GM12878 (cell line): ENCODE results near the gene SMPD4. TPM values are rescaled to one million over a fixed set of nuclear protein-coding genes. Genes with fewer than 3 reads are reported as not detected.
A peak's percentile ranks its signal among the peaks of the same experiment; 100 is the strongest.
"Not testable (repeated sequence)": the region's sequence is repeated elsewhere in the genome, so short reads cannot be mapped to it uniquely, and the experiment has no call there.

ENCODE experiments used
- ATAC-seq: fragments of 200-7000 bp; cut with Tn5 transposase; 3 replicates; pipeline ENCODE4 v1.9.1; 2020; ENCODE audit warnings: mild to moderate bottlenecking, moderate library complexity
- BruUV-seq: library from RNA; stranded (reverse); fragments of 400-500 nt; replicated peaks from 2 replicates; lab custom pipeline; 2021; lab: Mats Ljungman, UMichigan
- CTCF ChIA-PET: fragments of 300-600 bp; sonication (Branson Sonifier 250); formaldehyde crosslinking; extraction: SDS; loops from one replicate; lab custom pipeline; 2021; ENCODE audit warnings: inconsistent platforms; lab: Yijun Ruan, JAX
- POLR2A ChIA-PET: fragments of 350-600 bp; formaldehyde crosslinking; extraction: SDS; loops from one replicate; lab custom pipeline; 2021; ENCODE audit warnings: inconsistent platforms; lab: Charles Lee
- RAD21 ChIA-PET: fragments of 300-600 bp; sonication (Branson Sonifier 250); formaldehyde crosslinking; loops from one replicate; lab custom pipeline; 2023; ENCODE audit warnings: antibody characterized with exemption; ENCODE audit not compliant: unreplicated experiment; lab: Charles Lee
- SMC1A ChIA-PET: fragments of 300-600 bp; sonication (Branson Sonifier 250); formaldehyde crosslinking; loops from one replicate; lab custom pipeline; 2023; ENCODE audit not compliant: unreplicated experiment, uncharacterized antibody; lab: Charles Lee
- DNase-seq: peaks from one replicate; pipeline ENCODE4 v3.0.0-alpha.2; 2011; ENCODE audit warnings: low read depth, low spot score
- FAIRE-seq: peaks from 3 replicates; lab custom pipeline; 2011; peaks lifted over from hg19 to GRCh38; lab: Jason Lieb, UNC
- H2AFZ ChIP-seq: 2 replicates; pipeline ENCODE4 v1.6.0; 2011; ENCODE audit warnings: low read depth, low read length, control low read depth; ENCODE audit not compliant: control insufficient read depth
- H3K27ac ChIP-seq: 2 replicates; pipeline ENCODE4 v1.5.1; 2011; ENCODE audit warnings: control low read depth; ENCODE audit not compliant: control insufficient read depth, insufficient read depth
- H3K27me3 ChIP-seq, 2 experiments: replicated peaks in 1 of 2; 2 replicates each; pipeline versions ENCODE4 v1.6.0 to v1.6.1; 2011; ENCODE audit warnings: low read length in 1 of 2; ENCODE audit not compliant: control insufficient read depth in 2 of 2, insufficient read depth in 2 of 2
- H3K36me3 ChIP-seq, 2 experiments: 2 replicates each; pipeline ENCODE4 v1.5.1; 2011; ENCODE audit warnings: low read length in 1 of 2; ENCODE audit not compliant: control insufficient read depth in 2 of 2, insufficient read depth in 2 of 2
- H3K4me1 ChIP-seq: 2 replicates; pipeline ENCODE4 v1.6.1; 2011; ENCODE audit warnings: mild to moderate bottlenecking, low read length, moderate library complexity, mixed read lengths; ENCODE audit not compliant: control insufficient read depth, insufficient read depth
- H3K4me2 ChIP-seq: 2 replicates; pipeline ENCODE4 v1.6.0; 2011; ENCODE audit warnings: control low read depth; ENCODE audit not compliant: control insufficient read depth, insufficient read depth
- H3K4me3 ChIP-seq: fragments of 200-600 bp; sonication (generic); 2 replicates; pipeline ENCODE4 v1.5.1; 2016
- H3K79me2 ChIP-seq: 2 replicates; pipeline ENCODE4 v1.6.0; 2011; ENCODE audit warnings: low read length; ENCODE audit not compliant: control insufficient read depth, insufficient read depth
- H3K9ac ChIP-seq: 2 replicates; pipeline ENCODE4 v1.8.0; 2011; ENCODE audit warnings: low read length, control low read depth, mixed read lengths; ENCODE audit not compliant: control insufficient read depth, insufficient read depth
- H3K9me3 ChIP-seq: replicated peaks from 3 replicates; pipeline ENCODE4 v1.5.1; 2011; ENCODE audit warnings: mild to moderate bottlenecking, low read length; ENCODE audit not compliant: control insufficient read depth, insufficient read depth
- H4K20me1 ChIP-seq: 2 replicates; pipeline ENCODE4 v1.6.0; 2011; ENCODE audit not compliant: control insufficient read depth, insufficient read depth
- BCL11A ChIP-seq: IDR thresholded peaks from 2 replicates; pipeline ENCODE4 v1.6.1; 2011; ENCODE audit warnings: low read depth, low read length
- DPF2 ChIP-seq: fragments of 450-650 bp; IDR thresholded peaks from 2 replicates; pipeline ENCODE4 v1.6.1; 2017; ENCODE audit warnings: mild to moderate bottlenecking
- GATAD2B ChIP-seq: fragments of 450-650 bp; conservative IDR thresholded peaks from 2 replicates; pipeline ENCODE4 v1.6.1; 2017; ENCODE audit warnings: low read depth, mild to moderate bottlenecking, moderate library complexity
- IKZF1 ChIP-seq: fragments of 450-650 bp; conservative IDR thresholded peaks from 2 replicates; pipeline ENCODE4 v1.6.1; 2017; ENCODE audit warnings: antibody characterized with exemption, mild to moderate bottlenecking
- LARP7 ChIP-seq: fragments of 450-650 bp; IDR thresholded peaks from 2 replicates; pipeline ENCODE4 v1.6.1; 2017; ENCODE audit warnings: mild to moderate bottlenecking
- NBN ChIP-seq: fragments of 450-650 bp; IDR thresholded peaks from 2 replicates; pipeline ENCODE4 v1.6.1; 2016
- NR2C1 ChIP-seq: fragments of 450-650 bp; IDR thresholded peaks from 2 replicates; pipeline ENCODE4 v1.6.1; 2017; ENCODE audit warnings: antibody characterized with exemption, mild to moderate bottlenecking, moderate library complexity
- PML ChIP-seq: IDR thresholded peaks from 2 replicates; pipeline ENCODE4 v1.6.1; 2012; ENCODE audit warnings: low read length, inconsistent platforms
- POLR2A ChIP-seq: IDR thresholded peaks from 2 replicates; pipeline ENCODE4 v1.6.1; 2011; ENCODE audit warnings: low read depth, mild to moderate bottlenecking, low read length
- POLR2AphosphoS5 ChIP-seq: IDR thresholded peaks from 2 replicates; pipeline ENCODE4 v1.6.1; 2011; ENCODE audit warnings: mild to moderate bottlenecking, low read length, inconsistent platforms
- POU2F2 ChIP-seq: IDR thresholded peaks from 3 replicates; pipeline ENCODE4 v1.6.1; 2011; ENCODE audit warnings: low read depth, mild to moderate bottlenecking, low read length, borderline replicate concordance
- RUNX3 ChIP-seq: IDR thresholded peaks from 2 replicates; pipeline ENCODE4 v1.6.1; 2012; ENCODE audit warnings: low read length, inconsistent platforms
- SRF ChIP-seq, 2 experiments: IDR thresholded peaks; 2 replicates each; pipeline ENCODE4 v1.6.1; 2011; ENCODE audit warnings: low read depth in 2 of 2, low read length in 2 of 2, mild to moderate bottlenecking in 1 of 2, moderate library complexity in 1 of 2
- WGBS: methylation state at CpG from one replicate; pipeline ENCODE4 v1.1.6; 2016; ENCODE audit warnings: low lambda C conversion rate; ENCODE audit not compliant: insufficient replicate concordance, insufficient coverage; ENCODE audit errors: missing lambda C conversion rate; 5-methylcytosine and 5-hydroxymethylcytosine counted together
- in situ Hi-C: fragments of 300-500 bp; cut with MboI; formaldehyde crosslinking; loops from 9 replicates; pipeline ENCODE4 v1.14.3; 2018; ENCODE audit warnings: mixed read lengths
- intact Hi-C: fragments of 100-400 bp; cut with micrococcal nuclease; formaldehyde crosslinking; loops from one replicate; pipeline ENCODE4 v1.14.2; 2022; ENCODE audit not compliant: unreplicated experiment
- polyA plus RNA-seq, 11 experiments: library from polyadenylated mRNA; depleted of rRNA in 4 of 11; unstranded in 6 of 11; stranded (reverse) in 5 of 11; fragments of >200 nt; fragmentation: Nextera tagmentation in 4 of 11; fragmentation: Illumina TruSeq in 1 of 11; extraction: Ambion mirVana in 4 of 11; extraction: Trizol in 1 of 11; gene quantifications; 1 replicate in 1 of 11; 2 replicates in 10 of 11; pipeline versions ENCODE4 v1.2.1 to v1.2.3, GENCODE V29; 2011 to 2016; ENCODE audit warnings: inconsistent platforms in 2 of 11, missing spikeins in 2 of 11, low read depth in 1 of 11
- total RNA-seq, 4 experiments: library from RNA; depleted of rRNA in 3 of 4; stranded (reverse); fragments of >200 nt in 3 of 4; fragmentation: Illumina TruSeq in 1 of 4; extraction: Trizol in 1 of 4; gene quantifications; 2 replicates each; pipeline versions ENCODE4 v1.2.1 to v1.2.3, GENCODE V29; 2013 to 2021
- TF ChIP-seq, protein P1 (sequence below), 3 experiments: IDR thresholded peaks in 2 of 3; conservative IDR thresholded peaks in 1 of 3; 2 replicates each; pipeline ENCODE4 v1.5.1; 2011; ENCODE audit warnings: low read depth in 3 of 3, low read length in 3 of 3, mild to moderate bottlenecking in 3 of 3, control low read depth in 2 of 3, moderate library complexity in 2 of 3, inconsistent platforms in 1 of 3, mixed read lengths in 1 of 3; ENCODE audit not compliant: control insufficient read depth in 2 of 3, insufficient read depth in 1 of 3; ENCODE audit errors: extremely low read depth in 1 of 3
- TF ChIP-seq, protein P2 (sequence below): IDR thresholded peaks from 2 replicates; pipeline ENCODE4 v1.6.1; 2011; ENCODE audit warnings: borderline replicate concordance, low read depth, mild to moderate bottlenecking, moderate library complexity, low read length; ENCODE audit not compliant: insufficient read depth, poor library complexity, severe bottlenecking
- TF ChIP-seq, protein P3 (sequence below): fragments of 450-650 bp; IDR thresholded peaks from 2 replicates; pipeline ENCODE4 v1.6.1; 2017; ENCODE audit warnings: mild to moderate bottlenecking, moderate library complexity

The SMPD4 gene
- total and polyA plus RNA-seq, 10 of the 15 experiments (the other 5 are each of a cell fraction or from before 2014, with no cell fraction given): 5.0 to 82.0 (median 45.7) TPM

DNA sequence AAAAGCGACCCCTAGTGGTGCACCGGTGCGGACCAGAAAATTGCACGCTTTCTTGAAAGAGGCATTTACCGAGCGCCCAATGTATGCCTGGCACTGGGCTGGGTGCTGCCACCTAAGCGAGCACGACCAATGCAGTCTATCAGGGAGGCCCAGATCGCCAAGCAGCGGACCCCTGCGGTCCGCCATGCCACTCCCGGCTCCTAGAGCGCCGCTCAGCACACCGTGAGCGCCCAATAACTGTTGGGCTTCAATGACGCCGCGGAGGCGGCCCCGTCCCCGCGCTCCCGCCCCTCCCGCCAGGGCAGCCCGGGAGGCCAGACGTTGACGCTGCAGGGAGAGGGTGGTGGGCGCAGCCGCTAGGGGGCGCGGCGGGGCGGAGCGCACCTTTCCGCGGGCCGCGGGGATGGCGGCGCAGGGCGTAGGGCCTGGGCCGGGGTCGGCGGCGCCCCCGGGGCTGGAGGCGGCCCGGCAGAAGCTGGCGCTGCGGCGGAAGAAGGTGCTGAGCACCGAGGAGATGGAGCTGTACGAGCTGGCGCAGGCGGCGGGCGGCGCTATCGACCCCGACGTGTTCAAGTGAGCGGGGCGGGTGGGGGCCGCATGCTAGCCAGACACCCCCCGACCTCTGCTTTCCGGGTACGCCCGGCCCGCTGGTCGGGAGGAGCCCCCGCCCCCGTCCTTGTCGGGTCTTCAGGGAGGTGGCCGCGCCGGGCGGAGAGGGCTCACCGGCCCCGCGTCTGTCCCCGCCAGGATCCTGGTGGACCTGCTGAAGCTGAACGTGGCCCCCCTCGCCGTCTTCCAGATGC lies 679 bp upstream of the SMPD4 start, which contains the start of gene MZT2B:
Gene MZT2B (plus strand): TSS at position 383 of the 803 bp plus-strand sequence. CDS start 21 bp downstream, at position 404.
- FAIRE-seq (peak; percentile 84), DNase-seq (peak; percentile 51), ATAC-seq (peak; percentile 90)
- under 1% methylated on average over 39 of the region's 86 CpGs for WGBS
- TSS peak; percentile 75 for BruUV-seq
- H3K9ac ChIP-seq: peak within 1 kb of the TSS; percentile 85
- RAD21 ChIA-PET: interaction anchor here (0.8 to 1.5 kb wide), 3 partner anchors 151 to 191 kb away, joined by 4 to 5 read pairs (median 4); a partner anchor contains a TSS
- POLR2A ChIA-PET: interaction anchor here (1.4 to 2.0 kb wide), 2 partner anchors 152 to 159 kb away, joined by 3 to 4 read pairs; a partner anchor contains a TSS
- CTCF ChIA-PET: interaction anchor here (0.7 to 3.4 kb wide), 5 partner anchors 148 to 165 kb away, joined by 3 to 12 read pairs (median 7); partner anchors contain the start of gene IMP4
- intact Hi-C loops: loop anchor here (1.0 kb wide), 1 partner anchor 150 kb away; no protein-coding TSS in a partner anchor
- H3K79me2 ChIP-seq: peaks cover 57% of the 10 kb centered on the region
- H3K27ac ChIP-seq: peak within 1 kb of the TSS; percentile 80
- SMC1A ChIA-PET, H3K36me3 ChIP-seq, H3K27me3 ChIP-seq, H4K20me1 ChIP-seq, H3K9me3 ChIP-seq, H3K4me1 ChIP-seq: not testable (repeated sequence)
- in situ Hi-C loops: loop anchor here (5.0 kb wide), 1 partner anchor 155 kb away; no protein-coding TSS in a partner anchor
- H3K4me2 ChIP-seq: peak within 1 kb of the TSS; percentile 92
- H3K4me3 ChIP-seq: peak within 1 kb of the TSS; percentile 83
- H2AFZ ChIP-seq: peak within 1 kb of the TSS; percentile 86
- TF ChIP-seq GATAD2B (peak; percentile 55; the same call in 1 of the 2 replicates), POLR2A (peak; percentile 78), POLR2AphosphoS5 (peak; percentile 66), SRF (IDR thresholded peaks at IDR 0.05; ENCODE audit: low read depth in 2 of 2, low read length in 2 of 2) (peak in 1 of 2 experiments; percentile 37; a peak in 1 of 4 replicates), POU2F2 (0 out of 3 replicates have a peak, but pooled peaks have one; percentile 37), PML (0 out of 2 replicates have a peak, but pooled peaks have one; percentile 73), BCL11A (0 out of 2 replicates have a peak, but pooled peaks have one; percentile 4), IKZF1 (peak; percentile 7), DPF2 (peak; percentile 36; the same call in 1 of the 2 replicates), LARP7 (0 out of 2 replicates have a peak, but pooled peaks have one; percentile 49), RUNX3 (peak; percentile 2), NR2C1 (0 out of 2 replicates have a peak, but pooled peaks have one; percentile 6), NBN (peak; percentile 28; the same call in 1 of the 2 replicates)
- TF ChIP-seq, protein P1, sequence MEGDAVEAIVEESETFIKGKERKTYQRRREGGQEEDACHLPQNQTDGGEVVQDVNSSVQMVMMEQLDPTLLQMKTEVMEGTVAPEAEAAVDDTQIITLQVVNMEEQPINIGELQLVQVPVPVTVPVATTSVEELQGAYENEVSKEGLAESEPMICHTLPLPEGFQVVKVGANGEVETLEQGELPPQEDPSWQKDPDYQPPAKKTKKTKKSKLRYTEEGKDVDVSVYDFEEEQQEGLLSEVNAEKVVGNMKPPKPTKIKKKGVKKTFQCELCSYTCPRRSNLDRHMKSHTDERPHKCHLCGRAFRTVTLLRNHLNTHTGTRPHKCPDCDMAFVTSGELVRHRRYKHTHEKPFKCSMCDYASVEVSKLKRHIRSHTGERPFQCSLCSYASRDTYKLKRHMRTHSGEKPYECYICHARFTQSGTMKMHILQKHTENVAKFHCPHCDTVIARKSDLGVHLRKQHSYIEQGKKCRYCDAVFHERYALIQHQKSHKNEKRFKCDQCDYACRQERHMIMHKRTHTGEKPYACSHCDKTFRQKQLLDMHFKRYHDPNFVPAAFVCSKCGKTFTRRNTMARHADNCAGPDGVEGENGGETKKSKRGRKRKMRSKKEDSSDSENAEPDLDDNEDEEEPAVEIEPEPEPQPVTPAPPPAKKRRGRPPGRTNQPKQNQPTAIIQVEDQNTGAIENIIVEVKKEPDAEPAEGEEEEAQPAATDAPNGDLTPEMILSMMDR (IDR thresholded peaks at IDR 0.05 in 2 of 3, conservative IDR thresholded peaks at IDR 0.05 in 1 of 3; ENCODE audit: control insufficient read depth in 2 of 3, extremely low read depth in 1 of 3, insufficient read depth in 1 of 3, low read depth in 3 of 3, low read length in 3 of 3): peak; percentile 66 to 77 (median 67); a peak in 5 of 6 replicates
- TF ChIP-seq, protein P2, sequence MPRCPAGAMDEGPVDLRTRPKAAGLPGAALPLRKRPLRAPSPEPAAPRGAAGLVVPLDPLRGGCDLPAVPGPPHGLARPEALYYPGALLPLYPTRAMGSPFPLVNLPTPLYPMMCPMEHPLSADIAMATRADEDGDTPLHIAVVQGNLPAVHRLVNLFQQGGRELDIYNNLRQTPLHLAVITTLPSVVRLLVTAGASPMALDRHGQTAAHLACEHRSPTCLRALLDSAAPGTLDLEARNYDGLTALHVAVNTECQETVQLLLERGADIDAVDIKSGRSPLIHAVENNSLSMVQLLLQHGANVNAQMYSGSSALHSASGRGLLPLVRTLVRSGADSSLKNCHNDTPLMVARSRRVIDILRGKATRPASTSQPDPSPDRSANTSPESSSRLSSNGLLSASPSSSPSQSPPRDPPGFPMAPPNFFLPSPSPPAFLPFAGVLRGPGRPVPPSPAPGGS: peak; percentile 34
- TF ChIP-seq, protein P3, sequence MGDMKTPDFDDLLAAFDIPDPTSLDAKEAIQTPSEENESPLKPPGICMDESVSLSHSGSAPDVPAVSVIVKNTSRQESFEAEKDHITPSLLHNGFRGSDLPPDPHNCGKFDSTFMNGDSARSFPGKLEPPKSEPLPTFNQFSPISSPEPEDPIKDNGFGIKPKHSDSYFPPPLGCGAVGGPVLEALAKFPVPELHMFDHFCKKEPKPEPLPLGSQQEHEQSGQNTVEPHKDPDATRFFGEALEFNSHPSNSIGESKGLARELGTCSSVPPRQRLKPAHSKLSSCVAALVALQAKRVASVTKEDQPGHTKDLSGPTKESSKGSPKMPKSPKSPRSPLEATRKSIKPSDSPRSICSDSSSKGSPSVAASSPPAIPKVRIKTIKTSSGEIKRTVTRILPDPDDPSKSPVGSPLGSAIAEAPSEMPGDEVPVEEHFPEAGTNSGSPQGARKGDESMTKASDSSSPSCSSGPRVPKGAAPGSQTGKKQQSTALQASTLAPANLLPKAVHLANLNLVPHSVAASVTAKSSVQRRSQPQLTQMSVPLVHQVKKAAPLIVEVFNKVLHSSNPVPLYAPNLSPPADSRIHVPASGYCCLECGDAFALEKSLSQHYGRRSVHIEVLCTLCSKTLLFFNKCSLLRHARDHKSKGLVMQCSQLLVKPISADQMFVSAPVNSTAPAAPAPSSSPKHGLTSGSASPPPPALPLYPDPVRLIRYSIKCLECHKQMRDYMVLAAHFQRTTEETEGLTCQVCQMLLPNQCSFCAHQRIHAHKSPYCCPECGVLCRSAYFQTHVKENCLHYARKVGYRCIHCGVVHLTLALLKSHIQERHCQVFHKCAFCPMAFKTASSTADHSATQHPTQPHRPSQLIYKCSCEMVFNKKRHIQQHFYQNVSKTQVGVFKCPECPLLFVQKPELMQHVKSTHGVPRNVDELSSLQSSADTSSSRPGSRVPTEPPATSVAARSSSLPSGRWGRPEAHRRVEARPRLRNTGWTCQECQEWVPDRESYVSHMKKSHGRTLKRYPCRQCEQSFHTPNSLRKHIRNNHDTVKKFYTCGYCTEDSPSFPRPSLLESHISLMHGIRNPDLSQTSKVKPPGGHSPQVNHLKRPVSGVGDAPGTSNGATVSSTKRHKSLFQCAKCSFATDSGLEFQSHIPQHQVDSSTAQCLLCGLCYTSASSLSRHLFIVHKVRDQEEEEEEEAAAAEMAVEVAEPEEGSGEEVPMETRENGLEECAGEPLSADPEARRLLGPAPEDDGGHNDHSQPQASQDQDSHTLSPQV: peak; percentile 67; the same call in 1 of the 2 replicates
